Stromal cell of bone marrow (primary cell): ENCODE results near the gene MBP.
"Not testable (repeated sequence)": the region's sequence is repeated elsewhere in the genome, so short reads cannot be mapped to it uniquely, and the experiment has no call there.

Experiments
- DNase-seq: peaks from one replicate; pipeline ENCODE4 v3.0.0-alpha.2; 2012; ENCODE audit warnings: low read depth

The MBP gene

DNA sequence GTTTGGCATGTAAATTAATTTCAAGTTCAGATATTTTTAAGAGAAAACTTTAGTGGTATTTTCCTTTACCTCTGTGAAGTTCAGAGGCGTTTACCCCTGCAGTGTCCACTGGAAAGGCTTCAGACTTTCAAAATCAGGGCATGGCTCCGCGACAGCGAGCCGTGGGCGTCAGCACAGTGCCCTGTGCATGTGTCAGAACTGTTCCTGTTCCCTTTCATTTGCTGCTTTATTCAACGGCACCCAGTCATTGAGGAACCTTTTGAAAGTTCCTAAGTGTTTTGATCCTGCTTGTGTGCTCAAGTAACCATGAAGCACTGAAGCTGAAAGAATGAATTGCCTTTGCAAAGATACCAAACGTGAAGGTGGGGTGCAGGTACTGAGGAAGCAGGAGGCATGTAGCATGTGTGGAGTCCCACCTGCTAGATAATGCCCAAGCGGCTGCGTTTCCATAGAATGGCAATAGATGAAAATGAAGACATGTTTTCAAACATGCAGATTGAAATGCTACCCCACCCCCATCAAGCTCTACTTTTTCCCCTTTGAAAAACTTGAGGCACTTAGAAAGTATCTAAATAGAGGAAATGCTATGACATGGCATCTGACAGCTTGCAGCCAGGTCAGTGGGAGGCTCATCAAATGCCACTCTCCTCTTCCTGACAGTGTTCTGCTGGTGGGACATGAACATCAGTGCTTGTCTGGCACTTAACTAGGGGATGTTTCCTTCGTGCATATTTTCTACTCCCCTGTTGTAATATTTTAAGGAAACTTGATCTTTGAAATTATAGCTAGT is 161.6 kb downstream of the MBP start:
- DNase-seq, result no peak

DNA sequence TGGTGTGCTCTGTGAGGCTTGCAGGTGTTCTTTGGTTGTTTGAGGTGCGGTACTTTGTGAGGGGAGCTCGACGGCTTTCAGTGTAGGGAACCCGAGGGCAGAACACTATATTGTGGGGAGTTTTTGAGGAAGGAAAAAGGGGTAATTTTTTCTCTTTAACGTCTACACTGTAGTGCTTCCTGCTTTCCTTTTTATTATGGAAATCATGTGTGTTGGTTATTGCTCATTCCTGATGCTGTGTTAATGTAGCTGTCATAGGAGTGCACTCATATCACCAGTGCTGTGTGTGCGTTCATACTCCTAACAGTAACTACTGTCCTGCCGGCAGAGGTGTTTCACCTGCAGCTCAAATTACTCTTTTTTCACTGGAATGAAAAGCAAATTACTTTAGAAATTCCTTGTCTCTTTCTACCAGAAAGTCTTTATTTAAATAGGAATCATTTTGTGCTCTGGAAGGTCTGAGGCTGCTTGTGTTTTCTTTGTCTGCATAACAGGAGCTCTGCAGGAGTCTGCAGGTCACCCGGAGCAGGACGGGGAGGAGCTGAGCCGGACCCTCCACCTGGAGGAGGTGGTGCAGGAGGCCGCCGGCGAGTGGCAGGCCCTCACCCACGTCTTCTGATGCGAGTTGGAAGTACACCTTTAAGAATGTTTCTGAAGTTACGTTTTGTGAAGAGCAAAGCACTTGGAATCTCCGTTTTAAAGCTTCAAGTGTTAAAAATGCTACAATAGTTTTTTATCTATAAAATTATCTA is 164.7 kb downstream of the MBP start:
- no peak for DNase-seq

DNA sequence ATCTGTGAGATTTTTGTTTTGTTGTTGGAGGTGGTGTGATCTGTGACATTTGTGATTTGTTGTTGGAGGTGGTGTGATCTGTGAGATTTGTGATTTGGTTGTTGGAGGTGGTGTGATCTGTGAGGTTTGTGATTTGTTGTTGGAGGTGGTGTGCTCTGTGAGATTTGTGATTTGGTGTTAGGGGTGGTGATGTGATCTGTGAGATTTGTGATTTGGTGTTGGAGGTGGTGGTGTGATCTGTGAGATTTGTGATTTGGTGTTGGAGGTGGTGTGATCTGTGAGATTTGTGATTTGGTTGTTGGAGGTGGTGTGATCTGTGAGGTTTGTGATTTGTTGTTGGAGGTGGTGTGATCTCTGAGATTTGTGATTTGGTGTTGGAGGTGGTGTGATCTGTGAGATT is 165.3 kb downstream of the MBP start:
- DNase-seq, result not testable (repeated sequence)

DNA sequence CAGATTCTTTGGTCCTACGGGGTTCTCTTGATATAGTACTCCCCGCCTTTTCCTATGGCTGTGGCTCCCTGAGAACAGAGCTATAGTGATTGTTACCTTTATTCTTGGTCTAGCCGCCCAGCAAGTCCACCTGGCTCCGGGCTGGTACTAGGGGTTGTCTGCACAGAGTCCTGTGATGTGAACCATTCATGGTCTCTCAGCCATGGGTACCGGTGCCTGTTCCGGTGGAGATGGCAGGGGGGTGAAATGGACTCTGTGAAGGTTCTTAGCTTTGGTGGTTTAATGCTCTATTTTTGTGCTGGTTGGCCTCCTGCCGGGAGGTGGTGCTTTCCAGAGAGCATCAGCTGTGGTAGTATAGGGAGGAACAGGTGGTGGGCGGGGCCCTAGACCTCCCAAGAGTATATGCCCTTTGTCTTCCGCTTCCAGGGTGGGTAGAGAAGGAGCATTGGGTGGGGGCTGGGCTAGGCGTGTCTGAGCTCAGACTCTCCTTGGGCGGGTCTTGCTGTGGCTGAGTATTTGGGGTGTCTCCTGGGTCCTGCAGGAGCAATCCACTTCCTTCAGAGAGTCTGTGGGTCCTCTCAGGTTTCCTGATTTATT is 166.9 kb downstream of the MBP start:
- not testable (repeated sequence) for DNase-seq

DNA sequence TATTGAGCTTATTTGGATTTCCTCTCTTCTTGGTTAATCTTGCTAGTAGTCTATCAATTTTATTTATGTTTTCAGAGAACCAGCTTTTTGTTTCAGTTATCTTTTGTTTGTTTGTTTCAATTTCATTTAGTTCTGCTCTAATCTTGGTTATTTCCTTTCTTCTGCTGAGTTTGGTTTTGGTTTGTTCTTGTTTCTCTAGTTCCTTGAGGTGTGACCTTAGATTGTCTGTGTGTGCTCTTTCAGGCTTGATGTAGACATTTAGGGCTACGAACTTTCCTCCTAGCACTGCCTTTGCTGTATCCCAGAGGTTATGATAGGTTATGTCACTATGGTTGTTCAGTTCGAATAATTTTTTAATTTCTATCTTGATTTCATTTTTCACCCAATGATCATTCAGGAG is 168.6 kb downstream of the MBP start:
- no peak for DNase-seq

DNA sequence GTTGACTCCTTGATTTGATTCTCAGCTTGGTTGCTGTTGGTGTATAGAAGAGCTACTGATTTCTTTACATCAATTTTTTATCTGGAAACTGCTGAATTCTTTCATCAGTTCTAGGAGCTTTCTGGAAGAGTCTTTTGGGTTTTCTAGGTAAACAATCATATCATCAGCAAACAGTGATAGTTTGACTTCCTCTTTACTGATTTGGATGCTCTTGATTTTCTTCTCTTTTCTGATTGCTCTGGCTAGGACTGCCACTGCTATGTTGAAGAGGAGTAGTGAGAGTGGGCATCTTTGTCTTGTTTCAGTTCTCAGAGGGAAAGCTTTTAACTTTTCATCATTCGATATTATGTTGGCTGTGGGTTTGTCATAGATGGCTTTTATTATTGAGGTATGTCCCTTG is 169.7 kb downstream of the MBP start:
- DNase-seq, result no peak

DNA sequence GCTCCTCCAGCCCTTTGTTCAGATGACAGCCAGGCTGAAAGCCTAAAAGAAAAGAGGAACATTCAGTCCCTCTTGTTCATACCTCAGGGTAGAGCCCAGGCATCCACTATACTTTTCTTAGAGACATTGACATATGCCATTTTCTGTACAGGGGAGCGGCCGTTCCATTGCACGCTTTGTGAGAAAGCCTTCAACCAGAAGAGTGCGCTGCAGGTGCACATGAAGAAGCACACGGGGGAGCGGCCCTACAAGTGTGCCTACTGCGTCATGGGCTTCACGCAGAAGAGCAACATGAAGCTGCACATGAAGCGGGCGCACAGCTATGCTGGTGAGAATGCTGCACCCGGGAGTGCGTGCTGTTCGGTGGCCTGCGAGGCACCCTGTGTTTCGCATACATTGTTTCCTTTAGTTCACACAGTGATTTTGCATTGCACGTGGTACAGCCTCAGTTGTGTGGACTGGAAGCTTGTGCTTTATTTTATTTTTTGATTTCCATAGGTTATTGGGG is 172.0 kb downstream of the MBP start:
- no peak for DNase-seq

DNA sequence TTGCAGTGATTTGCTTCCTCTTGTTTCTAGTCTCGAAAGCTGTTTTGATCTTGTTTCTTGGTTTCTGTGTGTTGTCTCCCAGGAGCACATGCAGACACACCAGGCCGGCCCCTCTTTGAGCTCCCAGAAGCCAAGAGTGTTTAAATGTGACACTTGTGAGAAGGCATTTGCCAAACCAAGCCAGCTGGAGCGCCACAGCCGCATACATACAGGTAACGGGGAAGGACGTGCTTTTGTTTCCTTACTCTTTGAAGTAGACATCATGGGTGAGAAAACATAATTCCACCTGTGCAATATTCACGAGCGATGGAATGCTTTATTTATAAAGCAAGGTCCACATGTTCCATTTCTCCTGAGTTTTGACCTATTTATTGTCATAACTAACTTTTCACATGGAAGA is 173.0 kb downstream of the MBP start:
- DNase-seq, result no peak

DNA sequence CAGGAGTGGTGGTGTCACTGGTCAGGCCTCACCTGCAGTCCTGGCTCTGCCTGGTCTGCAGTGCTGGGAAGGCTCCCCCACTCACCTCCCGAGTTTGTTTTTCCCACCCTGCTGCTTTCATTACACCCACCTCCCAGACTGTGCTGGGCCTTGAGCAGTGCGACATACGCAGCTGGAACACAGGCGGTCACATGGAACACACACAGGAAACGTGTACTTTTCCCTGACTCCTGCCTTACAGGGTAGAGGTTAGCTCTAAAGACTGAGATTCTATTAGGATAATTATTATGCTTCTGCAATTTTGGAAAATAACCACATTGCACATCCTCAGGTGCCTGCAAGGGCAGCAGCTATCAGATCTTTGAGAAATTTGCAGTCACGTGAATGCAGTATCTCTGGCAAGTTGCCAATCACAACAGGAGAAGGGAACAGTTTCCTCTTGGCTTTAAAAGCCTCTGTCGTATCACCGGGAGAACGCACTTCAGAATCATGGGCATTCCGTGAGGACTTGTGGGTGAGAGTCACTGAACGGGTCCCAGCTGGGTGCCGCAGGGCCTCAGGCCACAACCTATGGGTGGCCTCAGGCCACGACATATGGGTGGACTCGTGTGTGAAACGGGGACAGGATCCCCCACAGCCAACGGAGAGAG is 173.8 kb downstream of the MBP start:
- DNase-seq, result no peak

DNA sequence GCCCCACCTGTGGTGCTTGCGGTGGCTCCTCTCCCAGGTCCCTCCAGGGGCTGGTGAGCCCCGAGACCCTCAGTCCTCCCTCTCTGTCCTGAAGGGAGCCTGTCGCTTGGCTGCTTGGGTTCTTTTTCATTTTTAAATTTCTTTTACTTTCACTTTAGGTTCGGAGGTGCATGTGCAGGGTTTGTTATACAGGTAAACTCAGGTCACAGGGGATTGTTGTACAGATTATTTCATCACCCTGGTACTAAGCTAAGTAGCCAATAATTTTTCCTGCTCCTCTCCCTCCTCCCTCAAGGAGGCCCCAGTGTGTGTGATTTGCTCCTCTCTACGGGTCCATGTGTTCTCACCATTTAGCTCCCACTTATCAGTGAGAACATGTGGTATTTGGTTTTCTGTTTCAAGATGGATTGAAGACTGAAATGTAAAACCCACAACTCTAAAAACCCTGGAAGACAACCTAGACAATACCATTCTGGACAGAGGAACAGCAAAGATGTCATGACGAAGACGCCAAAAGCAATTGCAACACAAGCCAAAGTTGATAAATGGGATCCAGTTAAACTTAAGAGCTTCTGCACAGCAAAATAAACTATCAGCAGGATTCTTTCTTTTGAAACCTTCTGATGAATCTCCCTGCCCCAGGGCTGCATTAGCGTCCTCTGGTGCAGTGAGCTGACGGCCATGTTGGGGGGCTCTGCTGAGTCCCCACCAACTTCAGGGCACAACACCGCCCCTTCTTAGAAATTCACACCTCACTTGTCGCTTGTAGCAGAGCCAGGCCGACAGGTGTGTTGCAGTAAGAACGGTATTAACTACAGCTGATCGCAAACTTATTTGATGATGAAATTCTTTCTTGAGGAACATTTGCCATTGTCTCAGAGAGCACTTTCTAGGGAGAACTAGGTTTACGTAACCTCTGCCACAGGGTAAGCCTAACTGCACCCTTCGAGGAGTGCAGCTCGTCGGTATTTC is 174.9 kb downstream of the MBP start:
- no peak for DNase-seq

DNA sequence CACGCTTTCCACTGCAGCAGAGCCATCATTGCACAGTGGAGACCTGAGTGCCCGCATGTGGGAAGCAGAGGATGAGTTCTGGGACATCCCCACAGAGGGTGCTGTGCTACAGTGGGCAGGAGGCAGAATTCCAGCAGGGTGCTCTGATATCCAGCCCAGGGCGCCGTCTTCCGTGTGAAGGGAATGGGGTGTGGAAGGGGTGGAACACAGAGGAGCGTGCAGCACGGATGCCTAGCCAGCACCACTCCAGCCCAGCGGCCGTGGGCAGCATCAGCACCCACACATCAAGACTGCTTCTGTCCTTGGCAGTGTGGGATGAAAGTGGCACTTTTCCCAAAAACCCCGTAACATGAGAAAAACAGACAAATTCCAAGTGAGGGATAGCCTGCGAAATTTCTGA is 175.9 kb downstream of the MBP start:
- no peak for DNase-seq

DNA sequence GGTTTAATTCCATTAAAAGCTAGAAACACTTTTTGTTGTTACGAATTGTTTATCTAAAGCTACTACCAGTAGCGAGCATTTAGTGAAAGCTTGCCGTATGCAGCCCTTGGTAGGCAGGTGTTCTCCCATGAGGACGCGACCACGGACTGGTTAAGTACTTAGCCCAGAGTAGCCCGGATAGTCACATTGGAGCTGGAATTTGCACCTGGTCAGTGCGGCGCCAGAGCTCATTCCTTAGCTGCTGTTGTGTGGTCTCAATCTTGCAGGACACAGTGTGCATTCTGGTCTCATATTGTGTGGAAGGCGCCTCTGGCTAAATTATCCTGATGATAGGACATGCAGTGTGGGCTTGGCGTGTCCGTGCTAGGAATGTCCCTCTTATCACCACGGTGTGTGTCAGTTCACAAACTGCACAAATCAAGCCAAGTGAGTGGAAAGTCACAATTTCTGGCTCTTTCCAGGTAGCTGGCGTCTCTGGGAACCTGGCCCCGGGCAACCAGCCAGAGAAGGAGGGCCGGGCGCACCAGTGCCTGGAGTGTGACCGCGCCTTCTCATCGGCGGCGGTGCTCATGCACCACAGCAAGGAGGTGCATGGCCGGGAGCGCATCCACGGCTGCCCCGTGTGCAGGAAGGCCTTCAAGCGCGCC is 176.9 kb downstream of the MBP start:
- DNase-seq, result no peak

DNA sequence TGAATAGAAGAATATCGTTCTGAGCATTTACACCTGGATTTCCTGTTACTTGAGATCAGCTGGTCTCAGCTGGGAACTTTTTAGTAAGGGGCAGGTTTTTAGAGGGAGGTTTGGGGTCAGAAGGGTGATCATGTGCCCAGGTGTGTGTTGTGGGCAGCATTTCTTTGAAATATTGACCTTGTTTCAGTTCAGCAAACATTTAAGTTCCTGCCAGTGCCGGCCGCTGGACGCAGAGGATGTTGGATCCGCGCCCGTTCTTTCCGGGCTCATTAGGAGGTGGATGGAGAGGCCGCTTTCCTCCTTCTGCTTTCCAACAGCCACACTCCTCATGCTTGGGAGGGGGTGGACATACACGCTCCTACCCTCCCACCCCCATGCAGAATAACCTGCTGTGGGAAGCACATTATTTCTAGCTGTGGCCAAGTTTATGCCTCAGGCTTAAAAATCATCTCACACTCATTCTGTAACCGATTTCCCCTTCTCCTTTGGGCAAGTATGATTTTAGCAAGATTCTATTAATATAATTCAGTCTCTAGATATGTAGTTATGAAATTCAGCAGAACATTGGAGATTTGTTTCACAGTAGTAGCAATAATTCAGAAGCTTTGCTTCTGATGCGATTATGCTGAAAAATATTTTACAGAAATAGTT is 178.9 kb downstream of the MBP start:
- no peak for DNase-seq

DNA sequence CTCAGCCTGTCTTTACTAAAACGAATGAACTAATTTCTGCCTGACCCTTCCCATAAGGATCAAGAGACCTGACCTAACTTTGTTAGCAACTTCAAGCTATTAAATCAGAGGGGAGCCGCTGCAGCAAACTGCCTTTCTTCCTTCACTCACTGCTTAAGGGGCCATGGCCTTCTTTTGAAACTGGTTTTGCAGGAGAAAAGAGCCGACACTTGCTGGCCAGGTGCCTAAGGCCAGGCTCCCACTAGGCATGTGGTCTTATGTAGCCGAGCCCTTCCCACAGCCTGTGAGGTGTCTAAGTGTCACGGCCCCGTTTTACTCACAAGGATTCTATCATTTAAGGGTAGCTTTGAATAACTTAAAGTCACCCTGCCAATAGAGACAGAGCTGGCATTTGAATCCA is 179.4 kb downstream of the MBP start:
- DNase-seq, result no peak

DNA sequence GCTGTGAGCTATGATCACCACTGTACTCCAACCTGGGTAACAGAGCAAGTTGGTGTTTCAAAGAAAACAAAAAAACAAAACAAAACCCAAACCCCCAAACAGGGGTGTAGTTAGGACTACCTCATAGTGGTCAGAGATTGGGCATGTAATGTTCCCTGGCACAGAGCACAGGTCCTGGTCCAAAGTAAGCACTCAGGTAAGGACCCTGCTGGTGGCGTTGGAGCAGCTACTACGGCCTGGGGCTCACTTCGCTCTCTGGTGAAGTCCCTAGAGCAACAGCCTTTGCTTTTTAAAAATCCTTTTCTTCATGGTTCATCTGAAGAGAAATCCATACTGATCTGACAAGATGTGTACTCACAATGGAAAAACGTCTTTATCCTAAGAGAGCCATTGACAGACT is 179.8 kb downstream of the MBP start:
- DNase-seq, result no peak

DNA sequence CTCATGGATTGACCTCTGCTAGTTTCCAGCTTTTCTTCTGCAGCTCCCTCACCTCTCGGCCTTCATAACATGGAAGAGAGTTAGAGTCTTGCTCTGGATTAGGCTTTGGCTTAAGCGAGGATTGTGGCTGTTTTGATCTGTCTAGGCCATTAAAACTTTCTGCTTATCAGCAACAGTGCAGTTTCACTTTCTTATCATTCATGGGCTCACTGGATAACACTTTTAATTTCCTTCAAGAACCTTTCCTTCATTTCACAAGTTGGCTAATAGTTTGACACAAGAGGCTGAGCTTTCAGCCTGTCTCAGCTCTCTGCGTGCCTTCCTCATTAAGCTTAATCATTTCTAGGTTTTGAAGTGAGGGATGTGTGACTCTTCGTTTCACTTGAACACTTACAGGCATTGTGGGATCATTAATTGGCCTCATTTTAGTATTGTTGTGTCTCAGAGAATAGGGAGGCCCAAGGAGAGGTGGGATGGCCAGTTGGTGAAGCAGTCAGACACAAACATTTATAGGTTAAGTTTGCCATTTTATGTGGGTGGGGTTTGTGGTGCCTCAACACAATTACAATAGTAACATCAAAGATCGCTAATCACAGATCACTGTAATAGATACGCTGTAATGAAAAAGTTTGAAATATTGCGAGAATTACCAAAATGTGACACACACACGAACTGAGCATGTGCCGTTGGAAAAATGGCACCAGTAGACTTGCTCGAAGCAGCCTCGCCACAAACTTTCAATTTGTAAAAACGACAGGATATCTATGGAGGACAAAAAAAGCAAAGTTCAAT is 180.9 kb downstream of the MBP start:
- DNase-seq, result no peak

DNA sequence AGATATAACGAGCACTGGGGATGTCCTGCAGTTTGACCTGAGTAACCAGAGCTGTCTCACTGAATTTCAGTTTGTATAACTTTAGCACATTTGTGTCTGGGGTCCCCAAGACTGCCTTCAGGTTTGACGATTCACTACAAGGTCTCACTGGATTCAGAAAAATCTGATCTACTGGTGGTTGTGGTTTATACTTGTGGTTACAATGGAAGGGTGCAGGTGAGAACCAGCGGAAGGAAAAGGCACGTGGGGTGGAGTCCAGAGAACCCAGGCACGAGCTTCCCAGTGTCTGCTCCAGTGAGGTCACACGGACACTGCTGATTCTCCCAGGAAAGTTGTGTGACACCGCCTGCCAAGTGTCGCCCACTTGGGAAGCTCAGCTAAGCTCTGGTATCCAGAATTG is 184.2 kb downstream of the MBP start:
- DNase-seq, result no peak

DNA sequence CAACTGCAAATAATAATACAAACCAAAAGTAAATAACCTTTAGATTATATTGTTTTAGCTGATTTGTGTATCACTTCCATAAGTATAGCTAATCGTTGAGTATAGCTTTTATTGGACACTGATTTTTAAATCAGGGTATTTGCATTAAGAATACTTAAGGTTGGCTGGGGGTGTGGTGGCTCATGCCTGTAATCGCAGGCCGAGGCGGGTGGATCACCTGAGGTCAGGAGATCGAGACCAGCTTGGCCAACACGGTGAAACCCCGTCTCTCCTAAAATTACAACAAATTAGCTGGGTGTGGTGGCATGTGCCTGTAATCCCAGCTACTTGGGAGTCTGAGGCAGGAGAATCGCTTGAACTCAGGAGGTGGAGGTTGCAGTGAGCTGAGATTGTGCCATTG is 188.2 kb downstream of the MBP start:
- DNase-seq, result not testable (repeated sequence)

DNA sequence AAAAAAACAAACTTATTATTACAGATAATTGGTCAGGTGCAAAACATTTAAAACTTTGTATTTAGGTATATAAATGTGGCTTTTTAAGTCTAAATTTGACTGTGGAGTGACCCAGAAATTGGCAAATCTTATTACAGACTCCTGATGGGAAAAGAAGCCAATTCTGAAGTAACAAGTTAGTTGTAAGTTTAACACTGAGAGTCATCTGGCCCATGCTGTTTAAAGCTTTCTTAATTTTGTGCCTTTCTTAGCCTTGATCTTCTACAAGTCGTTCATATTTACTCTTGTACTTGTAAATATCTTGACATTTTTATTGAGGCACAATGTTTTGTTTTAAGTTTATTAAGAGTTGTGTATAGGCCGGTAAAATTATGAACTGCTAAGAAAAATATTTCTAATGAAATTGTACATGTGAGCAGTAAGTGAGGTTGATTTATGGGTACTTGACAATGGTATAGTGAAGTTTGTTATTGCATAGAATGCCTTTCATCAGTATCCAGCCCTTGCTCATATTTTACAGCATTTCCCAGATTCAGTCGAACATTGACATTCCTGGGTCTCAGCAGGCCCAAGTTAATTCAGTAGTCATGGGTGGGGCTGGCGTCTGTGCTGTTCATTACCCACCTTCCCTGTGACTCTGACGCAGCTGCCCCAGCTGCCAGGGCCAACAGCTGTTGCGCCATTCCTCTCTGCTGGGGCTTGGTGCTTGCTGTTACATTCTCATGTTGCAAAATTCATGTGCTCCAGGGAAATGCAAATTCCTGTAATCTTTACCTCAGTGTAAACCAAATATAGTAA is 188.8 kb downstream of the MBP start:
- DNase-seq, result peak; percentile 62
